Right atrium auricular region (tissue), 2 donors: ENCODE results near the gene CACNA1A. TPM values are rescaled to one million over a fixed set of nuclear protein-coding genes. Genes with fewer than 3 reads are reported as not detected.

Source experiments
- DNase-seq: peaks from one replicate; pipeline ENCODE4 v3.0.0-alpha.2; 2019; ENCODE audit warnings: low spot score
- H3K27ac ChIP-seq, 2 donors: fragments of 200-600 bp; sonication (generic); 1 replicate in 1 of 2; 2 replicates in 1 of 2; pipeline ENCODE4 v1.5.1; 2016 to 2019
- H3K27me3 ChIP-seq, 2 donors: fragments of 200-600 bp; sonication (generic); one replicate each; pipeline versions ENCODE4 v1.5.1 to v1.6.0; 2017 to 2019
- H3K36me3 ChIP-seq: fragments of 200-600 bp; sonication (generic); one replicate; pipeline ENCODE4 v1.5.1; 2016
- H3K4me1 ChIP-seq, 2 donors: fragments of 200-600 bp; sonication (generic); one replicate each; pipeline versions ENCODE4 v1.5.1 to v1.6.0; 2017 to 2019
- H3K4me3 ChIP-seq, 2 donors: fragments of 200-600 bp; sonication (generic); 1 replicate in 1 of 2; 2 replicates in 1 of 2; pipeline ENCODE4 v1.5.1; 2017 to 2019; ENCODE audit warnings: mild to moderate bottlenecking in 1 of 2, moderate library complexity in 1 of 2
- H3K9me3 ChIP-seq, 2 donors: fragments of 200-600 bp; sonication (generic); one replicate each; pipeline ENCODE4 v1.5.1; 2019
- CTCF ChIP-seq, 2 donors: fragments of 200-600 bp; sonication (generic); IDR thresholded peaks; one replicate each; pipeline ENCODE4 v1.5.1; 2019; ENCODE audit warnings: antibody characterized with exemption in 2 of 2
- total RNA-seq, 2 donors: library from RNA; depleted of rRNA; stranded (reverse); fragments of >200 nt; gene quantifications; one replicate each; pipeline ENCODE4 v1.1.0, GENCODE V29; 2016

The CACNA1A gene
- total RNA-seq, 2 donors from 2014 or later, result 0.28 to 0.48 TPM

- no peak for DNase-seq
- no peaks in the 10 kb centered on the region for H3K27me3 ChIP-seq
- no peaks in the 10 kb centered on the region for H3K36me3 ChIP-seq
- TF ChIP-seq CTCF (IDR thresholded peaks at IDR 0.05), result no peak
- H3K27ac ChIP-seq, result no peak overlapping the region
- no peak overlapping the region for H3K4me3 ChIP-seq
- peaks cover 0 to 9% of the 10 kb centered on the region in 2 donors for H3K9me3 ChIP-seq
- H3K4me1 ChIP-seq, result no peaks in the 10 kb centered on the region
These were observed 271.8 kb downstream of the CACNA1A start for GRCh38 chr19:13234518-13234917.

- DNase-seq, result no peak
- TF ChIP-seq CTCF (IDR thresholded peaks at IDR 0.05), result no peak
- no peak overlapping the region for H3K4me3 ChIP-seq
- peaks cover 0 to 9% of the 10 kb centered on the region in 2 donors for H3K9me3 ChIP-seq
- H3K36me3 ChIP-seq, result no peaks in the 10 kb centered on the region
- H3K4me1 ChIP-seq, result no peaks in the 10 kb centered on the region
- H3K27me3 ChIP-seq, result no peaks in the 10 kb centered on the region
- H3K27ac ChIP-seq, result no peak overlapping the region
These were observed 274.6 kb downstream of the CACNA1A start for GRCh38 chr19:13231663-13232062.

GRCh38 chr19:13229246-13229645, 277.0 kb downstream of the CACNA1A start:
- TF ChIP-seq CTCF (IDR thresholded peaks at IDR 0.05), result no peak
- no peaks in the 10 kb centered on the region for H3K27me3 ChIP-seq

GRCh38 chr19:13228561-13228960, 277.7 kb downstream of the CACNA1A start:
- no peak for TF ChIP-seq CTCF (IDR thresholded peaks at IDR 0.05)
- DNase-seq, result no peak

More at GRCh38 chr19:13229246-13229645, 277.0 kb downstream of the CACNA1A start:
- H3K36me3 ChIP-seq, result no peaks in the 10 kb centered on the region
- H3K4me3 ChIP-seq, result no peak overlapping the region
- H3K9me3 ChIP-seq, result no peaks in the 10 kb centered on the region
- no peaks in the 10 kb centered on the region for H3K4me1 ChIP-seq
- no peak overlapping the region for H3K27ac ChIP-seq
- no peak for DNase-seq

GRCh38 chr19:13226983-13227382, 279.3 kb downstream of the CACNA1A start:
- DNase-seq, result no peak
- Histone ChIP-seq H3K27ac (no peak overlapping the region), H3K36me3 (no peaks in the 10 kb centered on the region), H3K27me3 (no peaks in the 10 kb centered on the region), H3K9me3 (no peaks in the 10 kb centered on the region), H3K4me1 (no peaks in the 10 kb centered on the region), H3K4me3 (no peak overlapping the region)
- TF ChIP-seq CTCF (IDR thresholded peaks at IDR 0.05), result no peak

More at GRCh38 chr19:13228561-13228960, 277.7 kb downstream of the CACNA1A start:
- Histone ChIP-seq H3K27me3 (no peaks in the 10 kb centered on the region), H3K9me3 (no peaks in the 10 kb centered on the region), H3K4me3 (no peak overlapping the region), H3K27ac (no peak overlapping the region), H3K36me3 (no peaks in the 10 kb centered on the region), H3K4me1 (no peaks in the 10 kb centered on the region)
